HFFc6 (cell line): ENCODE measurements around the gene CDC25A. TPM values are rescaled to one million over a fixed set of nuclear protein-coding genes. Genes with fewer than 3 reads are reported as not detected.
"Not testable (repeated sequence)": the region's sequence is repeated elsewhere in the genome, so short reads cannot be mapped to it uniquely, and the experiment has no call there.

Experiments used
- DNase-seq: peaks from one replicate; pipeline ENCODE4 v3.0.0-alpha.2; 2018
- H3K27ac Mint-ChIP-seq: 2 replicates; pipeline ENCODE4 v1.8.0; 2020; ENCODE audit warnings: mild to moderate bottlenecking, mixed read lengths
- H3K27me3 Mint-ChIP-seq: 2 replicates; pipeline ENCODE4 v1.8.0; 2021; ENCODE audit warnings: mild to moderate bottlenecking, moderate library complexity, mixed read lengths; ENCODE audit not compliant: insufficient read depth
- H3K36me3 Mint-ChIP-seq: 2 replicates; pipeline ENCODE4 v1.8.0; 2021; ENCODE audit warnings: low read depth, mixed read lengths
- H3K4me1 Mint-ChIP-seq: 2 replicates; pipeline ENCODE4 v1.8.0; 2020; ENCODE audit warnings: low read depth, mixed read lengths
- H3K4me3 Mint-ChIP-seq: 2 replicates; pipeline ENCODE4 v1.8.0; 2020; ENCODE audit warnings: mild to moderate bottlenecking, moderate library complexity, mixed read lengths
- H3K9me3 Mint-ChIP-seq: 2 replicates; pipeline ENCODE4 v1.8.0; 2020; ENCODE audit warnings: mild to moderate bottlenecking, mixed read lengths
- CTCF ChIP-seq: fragments of 200-600 bp; sonication (generic); IDR thresholded peaks from 2 replicates; pipeline ENCODE4 v1.5.0; 2021; ENCODE audit warnings: antibody characterized with exemption, mild to moderate bottlenecking
- total RNA-seq, 6 experiments: library from RNA; stranded (reverse); fragmentation: NEBNext Ultra II Directional; extraction: Animal tissue kit (Norgen Biotek cat#: 25700); gene quantifications; 2 replicates in 1 of 6; 3 replicates in 5 of 6; pipeline ENCODE4 v1.2.3, GENCODE V29; 2021

Gene CDC25A
- total RNA-seq, 6 experiments from 2014 or later, result 5.4 to 12.4 (median 10.0) TPM

GRCh38 chr3:48218537-48218936, 30.3 kb upstream of the CDC25A start:
- no peaks in the 10 kb centered on the region for H3K9me3 Mint-ChIP-seq
- no peak overlapping the region for H3K4me3 Mint-ChIP-seq
- no peak overlapping the region for H3K27ac Mint-ChIP-seq
- TF ChIP-seq CTCF, result no peak
- no peaks in the 10 kb centered on the region; the same call in 1 of the 2 replicates for H3K4me1 Mint-ChIP-seq
- H3K27me3 Mint-ChIP-seq, result peaks cover 41% of the 10 kb centered on the region
- no peak for DNase-seq
- H3K36me3 Mint-ChIP-seq, result no peaks in the 10 kb centered on the region

- Mint-ChIP-seq H3K9me3 (no peaks in the 10 kb centered on the region), H3K4me3 (no peak overlapping the region), H3K27ac (no peak overlapping the region), H3K27me3 (peaks cover 41% of the 10 kb centered on the region), H3K36me3 (no peaks in the 10 kb centered on the region), H3K4me1 (no peaks in the 10 kb centered on the region; the same call in 1 of the 2 replicates)
- TF ChIP-seq CTCF, result no peak
- no peak for DNase-seq
These were observed 29.2 kb upstream of the CDC25A start for GRCh38 chr3:48217449-48217848.

DNA sequence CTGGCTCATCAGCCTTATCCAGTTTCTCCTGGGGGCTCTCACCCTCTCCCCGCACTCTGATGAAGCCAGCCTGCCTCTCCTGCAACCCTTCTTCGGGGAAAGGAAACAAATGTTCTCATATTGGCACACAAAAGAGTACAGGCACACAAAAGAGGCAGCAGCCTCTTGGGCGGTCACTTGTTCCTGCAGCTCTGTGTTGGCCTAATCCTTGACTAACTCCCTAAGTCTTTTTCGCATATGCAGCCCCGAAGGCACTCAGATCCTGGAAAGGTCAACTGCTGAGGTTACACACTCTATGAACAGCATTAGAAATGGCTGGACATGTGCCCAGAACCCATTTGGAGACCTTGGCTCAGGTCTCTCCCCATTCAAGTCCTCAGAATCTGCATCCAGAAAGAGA, 27.7 kb upstream of the CDC25A start:
- no peak overlapping the region for H3K27ac Mint-ChIP-seq
- no peaks in the 10 kb centered on the region for H3K9me3 Mint-ChIP-seq
- no peak for DNase-seq
- no peaks in the 10 kb centered on the region for H3K36me3 Mint-ChIP-seq
- H3K27me3 Mint-ChIP-seq, result peaks cover 32% of the 10 kb centered on the region
- TF ChIP-seq CTCF, result no peak
- no peak overlapping the region for H3K4me3 Mint-ChIP-seq
- H3K4me1 Mint-ChIP-seq, result no peaks in the 10 kb centered on the region; the same call in 1 of the 2 replicates

- Mint-ChIP-seq H3K27me3 (peaks cover 32% of the 10 kb centered on the region), H3K27ac (no peak overlapping the region), H3K36me3 (no peaks in the 10 kb centered on the region), H3K4me3 (no peak overlapping the region), H3K4me1 (no peaks in the 10 kb centered on the region; the same call in 1 of the 2 replicates), H3K9me3 (no peaks in the 10 kb centered on the region)
- no peak for TF ChIP-seq CTCF
- DNase-seq, result no peak
These were observed 27.2 kb upstream of the CDC25A start for GRCh38 chr3:48215466-48215865.

- no peaks in the 10 kb centered on the region; the same call in 1 of the 2 replicates for H3K4me1 Mint-ChIP-seq
- no peak overlapping the region for H3K27ac Mint-ChIP-seq
- peaks cover 3% of the 10 kb centered on the region; the same call in 1 of the 2 replicates for H3K9me3 Mint-ChIP-seq
- H3K27me3 Mint-ChIP-seq, result peaks cover 32% of the 10 kb centered on the region
- no peak overlapping the region for H3K4me3 Mint-ChIP-seq
- no peak for DNase-seq
- H3K36me3 Mint-ChIP-seq, result no peaks in the 10 kb centered on the region
- TF ChIP-seq CTCF, result no peak
These were observed 26.8 kb upstream of the CDC25A start for GRCh38 chr3:48215019-48215418.

DNA sequence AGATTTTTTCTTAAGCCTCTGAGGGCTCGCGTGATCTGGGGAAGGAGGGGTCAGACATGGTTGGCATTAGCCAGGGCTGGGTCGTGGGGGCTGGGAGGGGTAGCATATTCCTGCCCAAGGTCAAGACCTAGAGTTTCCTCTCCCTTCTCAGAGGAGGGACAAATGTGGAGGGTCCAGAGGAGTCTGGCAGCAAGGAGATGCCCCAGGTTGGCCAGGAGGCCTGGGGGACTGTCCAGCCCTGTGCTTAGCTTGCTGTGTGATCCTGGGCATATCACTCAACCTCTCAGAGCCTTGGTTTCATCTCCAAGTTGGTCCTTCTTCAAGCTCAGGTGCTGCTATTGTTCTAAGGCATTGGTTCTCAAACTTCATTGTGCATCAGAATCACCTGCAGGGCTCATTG, 26.0 kb upstream of the CDC25A start:
- H3K9me3 Mint-ChIP-seq, result peaks cover 3% of the 10 kb centered on the region; the same call in 1 of the 2 replicates
- H3K36me3 Mint-ChIP-seq, result no peaks in the 10 kb centered on the region
- no peak for TF ChIP-seq CTCF
- H3K27me3 Mint-ChIP-seq, result peaks cover 30% of the 10 kb centered on the region
- no peak overlapping the region for H3K27ac Mint-ChIP-seq
- DNase-seq, result no peak
- no peaks in the 10 kb centered on the region; the same call in 1 of the 2 replicates for H3K4me1 Mint-ChIP-seq
- no peak overlapping the region for H3K4me3 Mint-ChIP-seq

GRCh38 chr3:48211776-48212175, 23.6 kb upstream of the CDC25A start:
- not testable (repeated sequence) for H3K4me1 Mint-ChIP-seq, DNase-seq, H3K27ac Mint-ChIP-seq, H3K36me3 Mint-ChIP-seq, H3K9me3 Mint-ChIP-seq, H3K4me3 Mint-ChIP-seq
- H3K27me3 Mint-ChIP-seq, result peaks cover 23% of the 10 kb centered on the region

- not testable (repeated sequence) for H3K9me3 Mint-ChIP-seq, H3K27ac Mint-ChIP-seq, H3K4me3 Mint-ChIP-seq, DNase-seq, H3K36me3 Mint-ChIP-seq, H3K4me1 Mint-ChIP-seq
- H3K27me3 Mint-ChIP-seq, result peaks cover 17% of the 10 kb centered on the region
These were observed 22.3 kb upstream of the CDC25A start for GRCh38 chr3:48210534-48210933.
